ENCODE results near the gene RUSC1. TPM values are rescaled to one million over a fixed set of nuclear protein-coding genes. Genes with fewer than 3 reads are reported as not detected.

Gene RUSC1
- total RNA-seq, 1 experiment from 2014 or later, result 42.2 TPM

GRCh38 chr1:155295942-155296267, 24.8 kb upstream of the RUSC1 start:
- peaks cover 22% of the 10 kb centered on the region for H3K27me3 ChIP-seq (replicated peaks; ENCODE audit: insufficient read depth, low read depth, low read length, poor library complexity)
- POLR2A ChIA-PET (ENCODE audit: low non-redundant PET), result no interaction called here
- BruUV-seq (replicated peaks), result no TSS peak
- no peak for TF ChIP-seq CTCF (conservative IDR thresholded peaks at IDR 0.05; ENCODE audit: low read depth, low read length)
- no peak for TF ChIP-seq EZH2 (IDR thresholded peaks at IDR 0.05; ENCODE audit: borderline replicate concordance, low read depth, low read length, poor library complexity, severe bottlenecking)
- H3K4me3 ChIP-seq (ENCODE audit: low read depth, low read length, poor library complexity, severe bottlenecking), result no peak overlapping the region
- no peak for DNase-seq (ENCODE audit: low spot score)
- no peak overlapping the region for H3K27ac ChIP-seq (ENCODE audit: low read depth, low read length, poor library complexity, severe bottlenecking)
- H3K4me1 ChIP-seq (ENCODE audit: insufficient read depth, low read length, poor library complexity, severe bottlenecking), result no peaks in the 10 kb centered on the region
- intact Hi-C loops (cut with micrococcal nuclease; ENCODE audit: unreplicated experiment), result no loop called here
- H3K9me3 ChIP-seq (ENCODE audit: low read depth, low read length, poor library complexity, severe bottlenecking), result no peaks in the 10 kb centered on the region
- H3K36me3 ChIP-seq (ENCODE audit: insufficient read depth, low read length, poor library complexity, severe bottlenecking), result no peaks in the 10 kb centered on the region
- CTCF ChIA-PET, result interaction anchor here (0.5 kb wide), 1 partner anchor 46 kb away, joined by 3 read pairs; no protein-coding TSS in a partner anchor

GRCh38 chr1:155296661-155297060, 24.0 kb upstream of the RUSC1 start:
- Histone ChIP-seq H3K27ac (ENCODE audit: low read depth, low read length, poor library complexity, severe bottlenecking) (no peak overlapping the region), H3K9me3 (ENCODE audit: low read depth, low read length, poor library complexity, severe bottlenecking) (no peaks in the 10 kb centered on the region), H3K27me3 (replicated peaks; ENCODE audit: insufficient read depth, low read depth, low read length, poor library complexity) (peaks cover 22% of the 10 kb centered on the region), H3K4me3 (ENCODE audit: low read depth, low read length, poor library complexity, severe bottlenecking) (no peak overlapping the region), H3K4me1 (ENCODE audit: insufficient read depth, low read length, poor library complexity, severe bottlenecking) (no peaks in the 10 kb centered on the region), H3K36me3 (ENCODE audit: insufficient read depth, low read length, poor library complexity, severe bottlenecking) (no peaks in the 10 kb centered on the region)
- POLR2A ChIA-PET (ENCODE audit: low non-redundant PET), result no interaction called here
- CTCF ChIA-PET, result no interaction called here
- intact Hi-C loops (cut with micrococcal nuclease; ENCODE audit: unreplicated experiment), result no loop called here
- no peak for DNase-seq (ENCODE audit: low spot score)
- no peak for TF ChIP-seq EZH2 (IDR thresholded peaks at IDR 0.05; ENCODE audit: borderline replicate concordance, low read depth, low read length, poor library complexity, severe bottlenecking)
- TF ChIP-seq CTCF (conservative IDR thresholded peaks at IDR 0.05; ENCODE audit: low read depth, low read length), result no peak
- no TSS peak for BruUV-seq (replicated peaks)

GRCh38 chr1:155297384-155297783, 23.3 kb upstream of the RUSC1 start:
- BruUV-seq (replicated peaks), result no TSS peak
- Histone ChIP-seq H3K27ac (ENCODE audit: low read depth, low read length, poor library complexity, severe bottlenecking) (no peak overlapping the region), H3K27me3 (replicated peaks; ENCODE audit: insufficient read depth, low read depth, low read length, poor library complexity) (peaks cover 22% of the 10 kb centered on the region), H3K36me3 (ENCODE audit: insufficient read depth, low read length, poor library complexity, severe bottlenecking) (no peaks in the 10 kb centered on the region), H3K9me3 (ENCODE audit: low read depth, low read length, poor library complexity, severe bottlenecking) (no peaks in the 10 kb centered on the region), H3K4me3 (ENCODE audit: low read depth, low read length, poor library complexity, severe bottlenecking) (no peak overlapping the region), H3K4me1 (ENCODE audit: insufficient read depth, low read length, poor library complexity, severe bottlenecking) (no peaks in the 10 kb centered on the region)
- TF ChIP-seq EZH2 (IDR thresholded peaks at IDR 0.05; ENCODE audit: borderline replicate concordance, low read depth, low read length, poor library complexity, severe bottlenecking) (no peak), CTCF (conservative IDR thresholded peaks at IDR 0.05; ENCODE audit: low read depth, low read length) (no peak)
- intact Hi-C loops (cut with micrococcal nuclease; ENCODE audit: unreplicated experiment), result no loop called here
- ChIA-PET CTCF (no interaction called here), POLR2A (ENCODE audit: low non-redundant PET) (interaction anchor here (0.6 kb wide), 1 partner anchor 69 kb away, joined by 4 read pairs; no protein-coding TSS in a partner anchor)
- no peak for DNase-seq (ENCODE audit: low spot score)

Measured in A673 (cell line).